Measurements from ENCODE around the gene COL7A1.

DNA sequence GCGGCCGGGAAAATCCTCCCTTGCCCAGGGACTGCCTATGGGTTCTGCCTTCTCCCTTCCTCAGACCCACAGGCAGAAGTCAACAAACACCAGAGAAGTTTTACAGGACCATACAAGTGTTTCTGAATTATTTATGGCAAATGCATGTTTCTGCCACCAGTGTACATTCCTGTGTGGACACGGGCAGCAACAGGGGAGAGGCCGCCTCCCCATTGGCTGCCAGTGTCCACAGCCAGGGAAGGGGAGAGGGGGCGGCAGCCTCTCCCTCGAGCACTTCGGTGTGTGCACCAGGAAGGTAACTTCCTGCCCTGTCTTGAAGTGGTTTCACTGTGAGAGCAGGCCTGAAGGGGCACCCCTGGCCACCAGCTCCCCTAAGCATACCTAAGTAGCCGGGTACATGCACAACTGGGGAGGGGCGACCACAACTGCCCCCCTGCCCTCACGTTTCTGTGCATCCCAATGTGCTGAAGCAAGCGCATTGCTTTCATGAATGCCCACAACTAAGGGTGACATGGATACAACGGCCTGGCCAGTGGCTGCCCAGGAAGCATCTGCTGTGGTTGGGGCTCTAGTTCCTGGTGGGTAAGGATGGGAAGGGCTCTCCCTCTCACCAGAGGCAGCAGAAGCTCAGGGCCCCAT, 76.4 kb downstream of the COL7A1 start:
- TF ChIP-seq EZH2 (IDR thresholded peaks at IDR 0.05; ENCODE audit: borderline replicate concordance, low read depth, low read length, poor library complexity, severe bottlenecking) = no peak
- TF ChIP-seq, protein P1, sequence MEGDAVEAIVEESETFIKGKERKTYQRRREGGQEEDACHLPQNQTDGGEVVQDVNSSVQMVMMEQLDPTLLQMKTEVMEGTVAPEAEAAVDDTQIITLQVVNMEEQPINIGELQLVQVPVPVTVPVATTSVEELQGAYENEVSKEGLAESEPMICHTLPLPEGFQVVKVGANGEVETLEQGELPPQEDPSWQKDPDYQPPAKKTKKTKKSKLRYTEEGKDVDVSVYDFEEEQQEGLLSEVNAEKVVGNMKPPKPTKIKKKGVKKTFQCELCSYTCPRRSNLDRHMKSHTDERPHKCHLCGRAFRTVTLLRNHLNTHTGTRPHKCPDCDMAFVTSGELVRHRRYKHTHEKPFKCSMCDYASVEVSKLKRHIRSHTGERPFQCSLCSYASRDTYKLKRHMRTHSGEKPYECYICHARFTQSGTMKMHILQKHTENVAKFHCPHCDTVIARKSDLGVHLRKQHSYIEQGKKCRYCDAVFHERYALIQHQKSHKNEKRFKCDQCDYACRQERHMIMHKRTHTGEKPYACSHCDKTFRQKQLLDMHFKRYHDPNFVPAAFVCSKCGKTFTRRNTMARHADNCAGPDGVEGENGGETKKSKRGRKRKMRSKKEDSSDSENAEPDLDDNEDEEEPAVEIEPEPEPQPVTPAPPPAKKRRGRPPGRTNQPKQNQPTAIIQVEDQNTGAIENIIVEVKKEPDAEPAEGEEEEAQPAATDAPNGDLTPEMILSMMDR (conservative IDR thresholded peaks at IDR 0.05; ENCODE audit: low read depth, low read length) = no peak

All from A673 (cell line).